Effector CD4-positive, alpha-beta T cell (primary cell): ENCODE data around the gene CTIF.
A peak's percentile ranks its signal among the peaks of the same experiment; 100 is the strongest.
"Not testable (repeated sequence)": the region's sequence is repeated elsewhere in the genome, so short reads cannot be mapped to it uniquely, and the experiment has no call there.

Experiments used
- DNase-seq: peaks from one replicate; pipeline ENCODE4 v3.0.0-alpha.2; 2020

The CTIF gene

DNA sequence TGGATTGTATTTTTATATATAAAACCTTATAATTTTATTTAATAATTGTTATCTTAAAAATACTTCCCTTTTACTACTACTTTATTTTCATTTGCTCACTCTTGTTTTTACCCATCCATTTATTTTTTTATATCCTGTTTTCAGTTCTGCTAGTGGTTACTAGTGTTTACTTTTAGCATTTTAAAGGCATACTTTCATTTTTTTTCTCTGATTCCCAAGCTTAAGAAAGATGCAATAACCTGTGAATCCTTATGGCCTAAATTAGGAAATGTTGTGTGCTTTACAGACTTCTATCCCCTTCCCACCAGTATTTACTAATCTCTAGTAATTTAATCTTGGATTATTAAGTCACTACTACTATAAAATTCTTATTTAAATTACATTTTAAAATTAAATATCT lies 272.0 kb downstream of the CTIF start:
- no peak for DNase-seq

DNA sequence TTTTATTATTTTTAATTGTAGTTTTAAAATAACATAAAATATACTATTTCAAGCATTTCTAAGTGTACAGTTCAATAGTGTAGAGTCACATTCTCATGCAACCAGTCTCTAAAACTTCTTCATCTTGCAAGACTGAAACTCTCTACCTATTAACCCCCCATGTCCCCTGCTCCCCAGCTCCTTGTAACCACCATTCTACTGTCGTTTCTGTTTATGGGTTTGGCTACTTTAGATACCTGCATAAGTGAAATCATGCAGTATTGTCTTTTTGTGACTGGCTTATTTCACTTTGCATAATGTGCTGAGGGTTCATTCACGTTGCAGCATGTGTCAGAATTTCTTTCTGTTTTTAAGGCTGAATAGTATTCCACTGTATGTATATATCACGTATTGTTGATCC lies 272.6 kb downstream of the CTIF start:
- DNase-seq, result no peak

DNA sequence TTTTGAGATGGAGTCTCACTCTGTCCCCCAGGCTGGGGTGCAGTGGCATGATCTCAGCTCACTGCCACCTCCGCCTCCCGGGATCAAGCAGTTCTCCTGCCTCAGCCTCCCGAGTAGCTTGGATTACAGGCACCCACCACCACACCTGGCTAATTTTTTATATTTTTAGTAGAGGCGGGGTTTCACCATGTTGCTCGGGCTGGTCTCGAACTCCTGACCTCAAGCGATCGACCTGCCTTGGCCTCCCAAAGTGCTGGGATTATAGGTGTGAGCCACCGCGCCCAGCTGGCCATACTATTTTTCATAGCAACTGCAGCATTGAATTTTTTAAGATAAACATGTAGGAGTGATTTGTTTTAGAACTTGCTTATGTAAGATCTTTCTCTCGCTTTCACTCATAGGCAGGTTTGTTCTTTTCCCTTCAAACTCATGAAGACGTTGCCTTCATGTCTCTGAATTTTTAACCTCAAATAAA lies 273.2 kb downstream of the CTIF start:
- not testable (repeated sequence) for DNase-seq

DNA sequence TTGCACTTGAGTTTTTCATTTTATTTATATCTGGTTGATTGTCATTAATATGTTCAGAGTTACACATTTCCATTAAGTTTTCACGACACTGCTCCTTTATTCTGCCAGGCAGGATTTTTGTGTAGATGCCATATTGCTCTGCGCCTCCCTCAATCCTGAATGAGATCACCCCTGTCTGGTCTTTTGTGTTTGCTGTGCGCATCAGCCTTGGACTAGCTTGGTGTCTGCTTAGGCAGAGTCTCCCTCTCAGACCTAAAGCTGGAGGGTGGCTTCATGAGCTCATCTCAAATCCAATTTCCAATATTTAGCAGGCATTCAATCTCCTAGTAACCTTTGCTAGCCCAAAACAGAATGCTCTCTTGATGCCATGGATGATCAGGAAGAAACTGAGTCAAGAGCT lies 274.5 kb downstream of the CTIF start:
- no peak for DNase-seq

DNA sequence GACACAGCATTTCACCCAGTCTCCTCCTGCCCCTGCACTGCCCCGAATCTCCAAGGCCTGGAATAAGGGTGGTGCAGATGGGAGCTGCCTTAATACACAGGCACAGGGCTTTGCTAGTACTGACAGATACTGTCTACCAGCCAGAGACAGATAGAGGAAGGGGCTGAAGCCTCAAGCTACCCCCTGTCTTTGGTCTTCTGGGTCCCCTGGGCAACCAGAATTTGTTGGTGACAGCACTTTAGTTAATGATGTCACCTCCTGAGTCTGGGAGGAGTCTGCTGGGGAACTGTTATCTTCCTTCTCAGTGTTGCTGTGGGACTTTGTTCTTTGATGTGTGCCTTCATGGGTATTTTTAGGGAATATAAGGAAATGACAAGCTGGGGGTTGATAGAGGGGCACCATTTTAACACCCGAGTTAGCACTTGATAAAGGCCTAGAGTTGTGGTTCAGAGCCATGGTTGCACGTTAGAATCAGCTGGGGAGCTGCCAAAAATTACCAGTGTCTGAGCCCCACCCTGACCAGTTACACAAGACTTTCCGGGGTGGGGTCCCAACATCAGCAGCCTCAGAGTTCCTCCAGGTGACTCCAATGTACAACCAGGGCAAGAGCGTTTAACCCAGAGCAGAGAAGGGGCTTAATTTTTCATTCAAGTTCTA lies 275.1 kb downstream of the CTIF start:
- DNase-seq, result peak; percentile 41

DNA sequence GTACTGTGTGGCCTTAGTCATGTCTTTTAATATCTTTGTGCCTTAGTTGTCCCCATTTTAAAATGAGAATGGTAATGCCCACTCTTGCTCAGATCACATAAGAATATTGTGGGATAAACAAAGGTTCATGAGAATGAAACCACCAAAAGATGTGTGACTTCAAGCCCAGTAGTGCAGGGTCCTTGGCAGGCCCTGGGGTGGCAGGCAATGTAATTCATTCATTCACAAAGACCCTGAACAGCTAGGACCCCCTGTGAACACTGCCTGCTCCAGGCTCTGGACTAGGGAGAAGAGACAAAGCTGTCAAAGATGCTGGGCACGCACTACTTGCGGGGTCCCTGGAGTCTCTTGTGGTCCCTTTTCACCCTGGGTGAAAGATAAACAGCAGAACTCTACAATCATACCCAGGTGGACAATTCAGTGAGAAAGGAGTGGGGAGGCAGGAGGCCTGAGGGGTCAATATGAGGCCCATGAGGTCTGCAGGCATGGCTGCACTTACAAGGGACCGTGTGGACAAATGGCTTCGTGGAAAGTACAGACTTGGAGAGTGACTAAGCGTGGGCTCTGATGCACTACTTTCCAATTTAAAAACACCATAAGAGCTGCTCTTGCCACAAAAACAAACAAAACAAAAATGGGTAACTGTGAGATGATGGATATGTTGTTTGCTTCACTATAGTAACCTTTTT lies 275.8 kb downstream of the CTIF start:
- no peak for DNase-seq

DNA sequence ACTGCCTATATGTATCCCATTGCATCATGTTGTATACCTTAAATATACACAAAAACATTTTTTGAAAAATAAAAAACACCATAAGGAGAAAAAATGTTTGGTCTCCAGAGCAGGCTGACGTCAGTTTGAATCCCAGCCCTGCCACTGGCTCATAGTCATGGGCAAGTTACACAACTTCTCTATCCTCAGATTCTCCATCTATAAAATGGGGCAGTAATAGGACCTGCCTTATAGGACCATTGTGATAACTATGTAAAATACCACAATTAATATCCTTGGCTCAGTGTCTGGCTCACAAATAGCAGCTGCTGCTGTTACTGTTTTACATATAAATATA lies 276.3 kb downstream of the CTIF start:
- DNase-seq, result no peak

DNA sequence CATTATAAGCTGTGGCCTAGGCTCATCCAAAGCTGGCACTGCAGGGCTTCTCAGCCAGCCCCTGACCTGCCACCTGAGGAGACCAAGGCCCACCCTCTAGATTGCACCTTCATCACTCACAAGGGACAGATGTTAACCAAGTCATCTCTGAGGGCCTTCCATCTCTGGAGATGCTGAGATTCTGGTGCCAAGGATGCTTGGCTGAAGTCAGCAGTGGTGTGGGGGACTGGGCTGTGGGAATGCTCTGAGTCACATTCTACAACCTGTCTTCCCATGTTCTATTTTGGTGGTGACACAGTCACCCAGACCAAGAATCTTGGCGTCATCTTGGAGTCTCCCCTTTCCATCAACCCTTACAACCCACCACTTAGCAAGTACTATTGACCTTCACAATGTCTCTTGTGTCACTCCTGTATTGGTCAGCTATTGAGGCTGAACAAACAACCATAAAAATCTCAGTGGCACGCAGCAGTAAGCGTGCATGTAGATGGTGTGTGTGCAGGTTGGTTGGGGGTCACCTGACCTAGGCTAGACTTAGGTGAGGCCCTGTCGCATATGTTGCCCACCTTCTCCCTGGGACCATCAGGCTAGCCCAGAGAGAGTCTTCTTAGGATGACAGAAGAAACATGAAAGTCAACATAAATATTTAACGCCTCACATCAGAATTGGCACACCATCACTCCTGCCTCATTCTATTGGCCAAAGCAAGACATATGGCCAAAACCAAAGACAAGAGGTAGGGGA lies 276.9 kb downstream of the CTIF start:
- no peak for DNase-seq

DNA sequence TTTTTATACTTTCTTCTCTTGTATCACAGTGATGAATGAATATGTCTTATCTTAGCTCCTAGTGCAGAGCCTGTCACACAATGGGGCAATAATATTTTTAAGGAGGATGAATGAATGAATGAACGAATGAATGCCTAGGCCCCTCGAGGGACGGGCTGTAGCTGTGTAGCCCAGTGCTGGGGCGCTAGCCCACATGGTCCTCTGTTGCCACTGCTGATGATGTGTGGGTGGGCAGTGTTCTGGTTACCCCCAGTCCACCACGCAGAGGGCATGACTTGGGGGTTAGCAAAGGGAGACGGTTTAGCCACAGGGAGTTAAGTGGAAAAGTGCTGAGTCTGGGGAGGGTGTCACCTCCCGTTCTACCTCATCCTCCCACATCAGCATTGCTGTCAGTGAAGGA lies 277.7 kb downstream of the CTIF start:
- DNase-seq, result no peak

DNA sequence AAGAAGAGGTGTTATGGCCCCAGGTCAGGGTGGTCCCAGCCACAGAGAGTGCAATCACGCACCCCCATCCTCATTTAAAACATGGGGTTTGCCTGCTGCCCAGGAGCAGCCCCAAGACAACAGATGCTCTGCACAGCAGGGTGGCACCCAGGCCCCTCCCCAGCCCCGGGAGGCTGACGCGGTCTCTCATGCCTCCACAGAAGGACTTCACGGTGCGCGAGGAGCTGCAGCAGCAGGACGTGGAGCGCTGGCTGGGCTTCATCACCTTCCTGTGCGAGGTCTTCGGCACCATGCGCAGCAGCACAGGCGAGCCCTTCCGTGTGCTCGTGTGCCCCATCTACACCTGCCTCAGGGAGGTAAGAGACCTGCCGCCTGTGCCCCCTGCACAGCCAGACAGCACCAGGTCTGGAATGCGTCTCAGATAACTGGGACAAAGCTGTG lies 278.2 kb downstream of the CTIF start:
- no peak for DNase-seq

DNA sequence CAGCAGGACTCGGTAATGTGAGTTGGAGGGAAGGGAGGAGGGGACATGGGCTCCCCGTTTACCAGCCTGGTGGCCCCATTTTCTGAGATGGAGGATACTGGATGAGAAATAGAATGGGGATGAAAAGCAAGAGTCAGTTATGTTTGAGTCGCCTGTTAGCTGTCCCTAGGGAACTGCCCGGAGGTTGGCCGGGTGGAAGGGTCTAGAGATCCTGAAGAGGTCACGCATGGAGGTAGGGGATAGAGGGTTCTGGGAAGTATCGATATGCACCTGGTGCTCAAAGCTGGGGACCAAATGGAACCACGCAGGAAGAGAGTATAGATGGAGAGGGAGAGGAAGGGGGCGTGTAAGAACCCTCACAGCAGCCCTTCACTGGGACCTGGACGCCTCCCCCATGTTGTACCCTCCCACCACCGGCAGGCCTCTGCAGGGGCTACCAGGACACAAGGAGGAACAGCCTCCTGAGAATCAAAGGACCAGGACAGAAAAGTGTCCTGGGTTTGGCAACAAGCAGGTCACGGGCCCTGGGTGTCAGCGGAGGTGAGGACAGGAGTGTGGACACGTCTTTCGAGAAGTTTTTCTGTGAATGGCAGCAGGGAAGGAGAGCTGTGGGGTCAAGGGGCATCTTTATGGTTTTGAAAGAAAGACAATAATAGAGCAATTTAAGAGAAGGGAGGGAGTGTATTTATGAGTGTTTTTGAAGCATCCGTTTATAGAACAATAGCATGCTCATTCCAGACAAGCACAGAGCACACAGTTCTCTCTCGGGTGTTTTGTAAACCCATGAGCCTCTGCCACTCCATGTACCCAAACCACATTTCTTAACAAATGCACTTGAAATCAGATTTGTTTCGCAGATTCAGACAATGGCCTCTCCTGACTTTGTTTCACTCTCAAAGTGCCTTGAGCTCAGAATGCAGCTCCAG lies 279.8 kb downstream of the CTIF start:
- no peak for DNase-seq

DNA sequence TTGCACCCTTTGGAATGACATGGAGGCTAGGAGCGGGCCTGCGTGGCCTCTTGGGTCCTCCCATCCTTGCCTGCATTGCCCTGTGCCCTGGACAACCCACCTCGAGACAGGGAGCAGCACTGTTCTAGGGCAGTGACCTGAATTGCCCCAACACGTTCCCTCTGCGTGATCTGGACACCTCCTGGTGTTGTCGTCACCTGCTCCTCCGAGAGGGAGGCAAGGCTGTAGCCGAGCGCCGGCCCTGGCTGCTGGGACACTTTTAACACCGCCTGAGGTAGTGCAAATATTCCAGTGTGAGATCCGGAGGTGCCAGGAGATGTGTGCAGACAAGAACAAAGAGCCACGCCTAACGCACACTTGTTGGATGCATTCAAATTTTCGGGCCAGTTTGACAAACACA lies 280.4 kb downstream of the CTIF start:
- DNase-seq, result no peak

DNA sequence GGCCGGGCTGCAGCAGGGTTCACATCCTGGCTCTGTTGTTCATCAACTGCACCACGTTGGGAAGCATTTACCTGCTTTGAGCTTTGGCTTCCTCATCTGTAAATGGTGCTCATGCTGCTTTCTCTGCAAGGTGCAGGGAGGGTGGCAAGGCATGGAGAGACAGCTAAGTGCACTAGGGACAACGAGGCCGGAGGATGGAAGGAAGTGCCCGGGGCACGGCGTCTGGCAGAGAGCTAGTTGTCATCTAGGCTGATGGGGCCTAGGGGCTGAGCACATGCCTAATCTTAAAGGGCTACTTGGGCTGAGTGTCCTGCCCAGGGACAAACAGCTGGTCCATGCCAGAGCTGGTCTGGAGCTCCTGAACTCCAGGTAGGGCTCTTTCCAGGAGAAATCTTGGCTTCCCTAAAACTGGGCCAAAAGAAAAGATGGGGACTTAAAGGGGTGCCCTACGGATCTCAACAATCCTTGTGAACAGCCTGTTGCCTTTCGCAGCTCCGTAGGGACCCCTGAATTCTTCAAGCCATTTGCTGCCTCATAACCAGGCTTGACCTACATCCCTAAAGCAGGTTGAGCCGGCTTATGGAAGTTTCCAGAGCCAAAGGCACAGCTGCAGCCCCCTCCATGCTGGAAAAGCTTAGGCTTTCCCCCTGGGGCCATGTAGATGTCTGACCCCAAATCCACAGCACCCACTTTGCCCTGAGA lies 281.1 kb downstream of the CTIF start:
- DNase-seq, result no peak

DNA sequence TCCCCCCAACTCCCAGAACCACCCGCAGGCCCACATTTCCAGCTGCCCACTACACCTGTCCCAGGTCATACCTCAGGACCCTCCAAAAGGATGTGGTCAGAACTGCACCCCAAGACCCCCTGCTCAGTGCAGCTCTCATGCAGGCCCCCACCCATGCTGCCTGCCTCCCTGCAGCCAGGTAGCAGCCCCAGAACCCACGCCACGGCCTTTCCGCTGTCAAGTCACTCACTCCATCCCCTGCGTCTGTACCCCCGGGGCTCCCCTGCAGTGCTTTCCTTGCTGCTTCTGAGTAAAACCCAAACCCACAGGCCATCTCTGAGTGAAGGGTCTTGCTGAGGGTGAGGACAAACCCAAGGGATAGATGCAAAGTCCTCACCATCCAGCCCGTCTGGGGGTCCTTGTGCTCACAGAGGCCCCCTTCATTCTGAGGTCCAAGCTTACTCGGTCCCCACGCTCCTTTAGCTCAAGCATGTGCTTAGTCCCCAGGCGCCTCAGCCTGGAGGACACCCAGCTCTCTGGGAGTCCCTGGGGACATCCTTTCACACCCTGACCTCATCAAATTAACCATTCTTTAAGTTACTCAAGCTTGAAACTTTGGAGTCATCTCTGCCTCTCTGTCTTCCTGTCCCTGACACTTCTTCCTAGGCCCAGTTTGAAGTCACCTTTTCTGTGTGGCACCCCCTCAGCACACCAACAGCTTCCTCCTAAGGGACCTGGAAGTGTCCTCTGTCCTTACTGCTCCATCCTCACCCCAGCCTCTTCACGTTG lies 281.8 kb downstream of the CTIF start:
- no peak for DNase-seq

DNA sequence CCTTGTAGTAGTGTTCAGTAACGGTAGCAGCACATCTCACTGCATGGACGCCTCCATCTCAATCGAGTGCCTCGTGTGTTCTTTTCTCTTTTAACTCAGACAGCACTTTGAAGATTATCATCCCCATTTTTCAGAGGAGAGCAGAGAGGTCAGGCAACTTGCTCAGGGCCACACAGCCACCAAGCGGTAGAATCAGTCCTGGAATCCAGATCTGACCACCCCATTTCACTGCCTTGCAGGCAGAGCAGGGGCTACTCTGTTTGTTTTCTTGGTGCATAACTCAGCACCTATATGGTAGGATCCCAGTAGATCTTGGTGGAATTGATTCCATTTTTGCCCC lies 282.4 kb downstream of the CTIF start:
- no peak for DNase-seq

DNA sequence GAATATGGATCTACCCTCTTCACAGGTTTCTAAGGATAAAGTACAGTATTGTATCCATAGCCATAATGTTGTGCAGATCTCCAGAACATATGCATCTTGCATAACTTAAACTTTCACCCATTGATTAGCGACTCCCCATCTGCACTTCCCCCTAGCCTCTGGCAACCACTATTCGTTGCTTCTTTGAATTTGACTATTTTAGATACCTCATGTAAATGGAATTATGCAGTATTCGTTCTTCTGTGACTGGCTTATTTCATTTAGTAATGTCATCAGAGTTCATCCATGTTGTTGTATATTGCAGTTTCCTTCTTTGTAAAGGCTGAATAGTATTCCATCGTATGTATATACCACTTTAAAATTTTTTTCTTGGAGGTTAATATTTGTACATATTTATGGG lies 283.0 kb downstream of the CTIF start:
- DNase-seq, result no peak

DNA sequence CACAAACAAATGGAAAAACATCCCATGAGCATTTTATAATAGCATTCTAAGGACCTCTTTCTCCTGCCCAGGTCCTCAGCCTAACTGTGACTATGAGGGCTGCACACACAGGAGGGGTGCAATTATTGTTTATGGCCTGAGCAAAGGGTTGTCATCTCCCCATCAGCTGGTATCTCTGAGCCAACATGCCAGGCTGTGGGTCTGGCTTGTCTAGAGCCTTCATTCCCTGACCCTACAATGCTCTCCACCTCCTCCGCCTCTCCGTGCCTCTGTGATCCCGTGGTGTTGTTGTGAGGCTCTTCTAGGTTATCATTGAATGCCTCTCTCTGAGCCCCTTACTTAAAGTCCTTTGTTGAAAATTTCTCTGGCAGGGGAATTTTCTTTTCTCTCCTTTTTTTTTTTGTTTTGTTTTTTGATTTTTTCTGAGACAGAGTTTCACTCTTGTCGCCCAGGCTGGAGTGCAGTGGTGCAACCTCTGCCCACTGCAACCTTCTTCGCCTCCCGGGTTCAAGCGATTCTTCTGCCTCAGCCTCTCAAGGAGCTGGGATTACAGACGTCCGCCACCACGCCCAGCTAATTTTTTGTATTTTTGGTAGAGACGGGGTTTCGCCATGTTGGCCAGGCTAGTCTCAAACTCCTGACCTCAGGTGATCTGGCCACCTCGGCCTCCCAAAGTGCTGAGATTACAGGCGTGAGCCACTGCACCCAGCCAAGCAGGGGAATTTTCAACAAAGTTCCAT lies 285.6 kb downstream of the CTIF start:
- DNase-seq, result no peak

DNA sequence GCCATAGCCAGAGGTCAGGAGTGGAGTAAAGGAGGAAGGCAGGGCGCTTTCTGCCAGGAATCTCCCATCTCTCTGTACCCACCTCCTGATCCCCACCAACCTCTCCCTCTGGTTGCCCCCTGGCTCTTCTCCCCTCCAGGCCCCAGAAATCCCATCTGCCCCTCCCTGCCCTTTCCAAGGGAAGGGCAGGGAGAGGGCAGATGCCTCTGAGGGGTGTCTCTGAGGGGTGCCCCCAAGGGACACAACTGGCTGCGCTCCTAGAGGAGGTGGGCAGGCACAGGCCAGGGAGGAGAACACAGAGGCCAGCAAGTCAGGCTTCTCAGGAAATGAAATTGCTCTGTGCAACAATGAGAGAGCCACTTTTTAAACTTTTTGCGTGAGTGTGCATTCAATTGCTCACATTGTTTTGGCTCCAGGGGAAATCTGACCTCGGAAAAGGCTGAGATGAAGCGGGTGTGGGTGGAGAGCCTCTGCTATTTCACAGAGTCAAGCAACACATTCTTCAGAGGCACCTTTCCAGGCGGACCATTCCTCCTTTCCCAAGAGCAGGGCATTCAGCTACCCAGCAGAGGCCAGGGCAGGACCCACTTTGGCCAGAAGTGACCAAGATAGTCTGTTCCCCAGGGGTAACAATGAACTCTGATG lies 286.4 kb downstream of the CTIF start:
- DNase-seq, result no peak

DNA sequence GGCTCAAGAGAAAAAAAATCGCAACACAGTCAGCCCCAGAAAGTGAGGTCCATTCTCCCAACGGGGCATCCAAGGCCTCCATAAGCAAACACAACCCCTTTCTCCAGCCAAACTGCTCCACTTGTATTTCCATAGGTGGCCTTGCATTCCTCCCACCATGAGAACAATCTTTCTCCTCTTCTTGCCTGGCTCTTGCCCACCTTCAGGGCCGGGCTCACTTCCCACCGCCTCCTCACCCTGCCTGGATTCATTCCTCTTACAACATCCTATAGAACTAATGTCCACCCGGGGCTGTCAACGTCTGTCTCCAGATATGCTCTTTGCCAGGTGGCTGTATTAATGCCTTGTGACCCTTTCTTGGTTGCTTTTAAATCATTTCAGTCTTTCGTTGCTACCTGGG lies 287.4 kb downstream of the CTIF start:
- no peak for DNase-seq

DNA sequence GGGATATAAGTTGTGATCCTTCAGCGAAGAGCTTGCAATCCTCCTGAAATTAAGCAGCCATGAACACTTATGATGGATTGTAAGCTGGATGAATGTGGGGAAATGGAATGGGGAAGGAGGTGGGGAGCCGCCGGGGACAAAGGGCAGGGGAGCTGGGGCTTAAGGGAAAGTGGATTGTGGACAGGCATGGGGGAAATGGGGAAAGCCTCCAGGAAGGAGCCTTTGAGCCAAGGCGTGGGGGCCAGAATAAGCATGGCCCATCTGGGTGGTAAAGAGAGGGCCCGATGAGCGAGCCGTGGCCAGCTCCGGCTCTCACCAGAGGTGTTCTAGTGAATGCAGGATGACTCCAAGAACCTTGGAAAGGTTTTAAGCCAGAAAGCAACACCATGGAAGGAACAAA lies 288.0 kb downstream of the CTIF start:
- no peak for DNase-seq
